Keratinocyte (primary cell): Measurements from ENCODE around the gene ZNF726. TPM values are rescaled to one million over a fixed set of nuclear protein-coding genes. Genes with fewer than 3 reads are reported as not detected.
"Not testable (repeated sequence)": the region's sequence is repeated elsewhere in the genome, so short reads cannot be mapped to it uniquely, and the experiment has no call there.

Source experiments
- DNase-seq: peaks from one replicate; pipeline ENCODE4 v3.0.0-alpha.2; 2011; ENCODE audit warnings: low read depth, missing footprints, low spot score
- FAIRE-seq: peaks from 2 replicates; lab custom pipeline; 2011; peaks lifted over from hg19 to GRCh38; lab: Jason Lieb, UNC
- H2AFZ ChIP-seq: 2 replicates; pipeline ENCODE4 v1.6.0; 2012; ENCODE audit warnings: low read length, control low read depth, inconsistent platforms; ENCODE audit not compliant: control insufficient read depth
- H3K27ac ChIP-seq: 2 replicates; pipeline ENCODE4 v1.5.1; 2011; ENCODE audit warnings: low read length; ENCODE audit not compliant: control insufficient read depth, insufficient read depth
- H3K27me3 ChIP-seq: 3 replicates; pipeline ENCODE4 v1.6.0; 2011; ENCODE audit warnings: low read length; ENCODE audit not compliant: control insufficient read depth, insufficient read depth; ENCODE audit errors: extremely low read depth
- H3K36me3 ChIP-seq, 2 experiments: 2 replicates in 1 of 2; 3 replicates in 1 of 2; pipeline ENCODE4 v1.5.1; 2011; ENCODE audit warnings: low read length in 2 of 2, mild to moderate bottlenecking in 1 of 2; ENCODE audit not compliant: control insufficient read depth in 2 of 2, insufficient read depth in 2 of 2; ENCODE audit errors: extremely low read depth in 1 of 2
- H3K4me1 ChIP-seq: 3 replicates; pipeline ENCODE4 v1.5.1; 2011; ENCODE audit warnings: low read length; ENCODE audit not compliant: control insufficient read depth, insufficient read depth; ENCODE audit errors: extremely low read depth
- H3K4me2 ChIP-seq: 3 replicates; pipeline ENCODE4 v1.6.0; 2011; ENCODE audit warnings: low read depth, low read length; ENCODE audit not compliant: control insufficient read depth, insufficient read depth; ENCODE audit errors: extremely low read depth
- H3K4me3 ChIP-seq, 3 experiments: fragments of 200-600 bp in 1 of 3; sonication (generic) in 1 of 3; 2 replicates in 2 of 3; 3 replicates in 1 of 3; pipeline ENCODE4 v1.5.1; 2011 to 2016; ENCODE audit warnings: low read length in 3 of 3, mild to moderate bottlenecking in 3 of 3, control low read depth in 2 of 3, inconsistent platforms in 1 of 3, low read depth in 1 of 3, mixed read lengths in 1 of 3, mixed run types in 1 of 3, moderate library complexity in 1 of 3; ENCODE audit not compliant: control insufficient read depth in 2 of 3, insufficient read depth in 2 of 3; ENCODE audit errors: extremely low read depth in 1 of 3
- H3K79me2 ChIP-seq: 2 replicates; pipeline ENCODE4 v1.6.0; 2012; ENCODE audit warnings: low read length; ENCODE audit not compliant: control insufficient read depth, insufficient read depth
- H3K9ac ChIP-seq: 3 replicates; pipeline ENCODE4 v1.6.0; 2011; ENCODE audit warnings: low read length; ENCODE audit not compliant: control insufficient read depth, insufficient read depth; ENCODE audit errors: extremely low read depth
- H3K9me1 ChIP-seq: 3 replicates; pipeline ENCODE4 v1.6.0; 2011; ENCODE audit warnings: low read length; ENCODE audit not compliant: control insufficient read depth, insufficient read depth; ENCODE audit errors: extremely low read depth
- H3K9me3 ChIP-seq: 2 replicates; pipeline ENCODE4 v1.5.1; 2012; ENCODE audit warnings: low read depth, low read length; ENCODE audit not compliant: control insufficient read depth
- H4K20me1 ChIP-seq: 3 replicates; pipeline ENCODE4 v1.6.0; 2011; ENCODE audit warnings: low read length; ENCODE audit not compliant: control insufficient read depth, insufficient read depth; ENCODE audit errors: extremely low read depth
- CTCF ChIP-seq, 3 experiments: IDR thresholded peaks in 1 of 3; conservative IDR thresholded peaks in 1 of 3; optimal IDR thresholded peaks in 1 of 3; 2 replicates in 2 of 3; 3 replicates in 1 of 3; pipeline versions ENCODE3 to v1.5.1; 2011; ENCODE audit warnings: low read length in 3 of 3, mild to moderate bottlenecking in 3 of 3, moderate library complexity in 2 of 3, control low read depth in 1 of 3, inconsistent platforms in 1 of 3; ENCODE audit not compliant: insufficient read depth in 2 of 3; ENCODE audit errors: extremely low read depth in 1 of 3
- EZH2 ChIP-seq: IDR thresholded peaks from one replicate; pipeline ENCODE4 v1.6.1; 2012; ENCODE audit warnings: inconsistent platforms, mild to moderate bottlenecking, low read length, moderate library complexity
- dilution Hi-C: fragments of 300-500 bp; cut with MboI; formaldehyde crosslinking; loops from one replicate; pipeline ENCODE4 v1.7.0; 2020; ENCODE audit warnings: low sequenced_read_pairs; ENCODE audit not compliant: extremely low pct_ligation_motif_present
- polyA plus RNA-seq, 5 experiments: library from polyadenylated mRNA; depleted of rRNA in 3 of 5; stranded (reverse) in 3 of 5; stranded (forward) in 1 of 5; unstranded in 1 of 5; fragments of >200 nt; gene quantifications; 1 replicate in 1 of 5; 2 replicates in 3 of 5; 3 replicates in 1 of 5; pipeline versions ENCODE4 v1.2.1 to v1.2.3, GENCODE V29; 2011 to 2012; ENCODE audit warnings: missing spikeins in 2 of 5, low read depth in 1 of 5, low replicate concordance in 1 of 5

Gene ZNF726
- polyA plus RNA-seq, 1 donor (not counting 4 experiments of a cell fraction or from before 2014, with no cell fraction given), result 1.6 TPM

GRCh38 chr19:23876261-23876660 is 38.4 kb upstream of the ZNF726 start:
- no peaks in the 10 kb centered on the region for H4K20me1 ChIP-seq
- DNase-seq (no peak), FAIRE-seq (no peak)
- no peaks in the 10 kb centered on the region for H3K27me3 ChIP-seq
- no peak overlapping the region for H3K9ac ChIP-seq
- H2AFZ ChIP-seq, result no peak overlapping the region
- no peaks in the 10 kb centered on the region for H3K36me3 ChIP-seq
- no peaks in the 10 kb centered on the region for H3K4me1 ChIP-seq
- no peak overlapping the region for H3K4me2 ChIP-seq
- TF ChIP-seq EZH2 (no peak), CTCF (optimal IDR thresholded peaks at IDR 0.05 in 1 of 3, IDR thresholded peaks at IDR 0.05 in 1 of 3, conservative IDR thresholded peaks at IDR 0.05 in 1 of 3; ENCODE audit: extremely low read depth in 1 of 3, insufficient read depth in 2 of 3, low read length in 3 of 3) (no peak)
- H3K4me3 ChIP-seq, result no peak overlapping the region
- no peaks in the 10 kb centered on the region for H3K9me1 ChIP-seq
- no peaks in the 10 kb centered on the region for H3K9me3 ChIP-seq
- no peaks in the 10 kb centered on the region for H3K79me2 ChIP-seq
- no peak overlapping the region for H3K27ac ChIP-seq
- dilution Hi-C loops, result no loop called here

GRCh38 chr19:23876756-23877155 is 37.9 kb upstream of the ZNF726 start:
- H3K36me3 ChIP-seq, H3K4me3 ChIP-seq, FAIRE-seq, H3K27me3 ChIP-seq, H4K20me1 ChIP-seq, H3K9me3 ChIP-seq, H3K9me1 ChIP-seq, H3K4me1 ChIP-seq, H3K27ac ChIP-seq, dilution Hi-C loops, DNase-seq, H2AFZ ChIP-seq, H3K9ac ChIP-seq, H3K79me2 ChIP-seq, H3K4me2 ChIP-seq: not testable (repeated sequence)

- Histone ChIP-seq H3K4me3 (no peak overlapping the region), H4K20me1 (no peaks in the 10 kb centered on the region), H3K9ac (no peak overlapping the region), H2AFZ (no peak overlapping the region), H3K36me3 (no peaks in the 10 kb centered on the region), H3K27ac (no peak overlapping the region), H3K79me2 (no peaks in the 10 kb centered on the region), H3K9me1 (no peaks in the 10 kb centered on the region), H3K4me1 (no peaks in the 10 kb centered on the region), H3K27me3 (no peaks in the 10 kb centered on the region), H3K9me3 (no peaks in the 10 kb centered on the region), H3K4me2 (no peak overlapping the region)
- dilution Hi-C loops, result no loop called here
- no peak for DNase-seq
- FAIRE-seq, result no peak
- TF ChIP-seq EZH2 (no peak), CTCF (optimal IDR thresholded peaks at IDR 0.05 in 1 of 3, IDR thresholded peaks at IDR 0.05 in 1 of 3, conservative IDR thresholded peaks at IDR 0.05 in 1 of 3; ENCODE audit: extremely low read depth in 1 of 3, insufficient read depth in 2 of 3, low read length in 3 of 3) (no peak)
Measured at GRCh38 chr19:23882493-23882892, 32.2 kb upstream of the ZNF726 start.
